ENCODE data around the gene MARCHF10.

Gene MARCHF10

GRCh38 chr17:62679866-62680377 lies 128.2 kb downstream of the MARCHF10 start:
- H3K27ac ChIP-seq (ENCODE audit: low read depth, low read length): no peak overlapping the region
- H3K4me1 ChIP-seq (ENCODE audit: control insufficient read depth, insufficient read depth, low read length): no peaks in the 10 kb centered on the region
- H3K36me3 ChIP-seq (ENCODE audit: control insufficient read depth, insufficient read depth, low read length): no peaks in the 10 kb centered on the region
- no peak overlapping the region for H3K4me3 ChIP-seq (ENCODE audit: low read length)
- H3K9ac ChIP-seq (ENCODE audit: low read length): no peak overlapping the region
- no peaks in the 10 kb centered on the region for H3K27me3 ChIP-seq (ENCODE audit: control insufficient read depth, insufficient read depth, low read length)

GRCh38 chr17:62678214-62678919 lies 129.7 kb downstream of the MARCHF10 start:
- Histone ChIP-seq H3K9ac (ENCODE audit: low read length) (no peak overlapping the region), H3K36me3 (ENCODE audit: control insufficient read depth, insufficient read depth, low read length) (no peaks in the 10 kb centered on the region), H3K27me3 (ENCODE audit: control insufficient read depth, insufficient read depth, low read length) (no peaks in the 10 kb centered on the region), H3K4me1 (ENCODE audit: control insufficient read depth, insufficient read depth, low read length) (no peaks in the 10 kb centered on the region), H3K27ac (ENCODE audit: low read depth, low read length) (no peak overlapping the region), H3K4me3 (ENCODE audit: low read length) (no peak overlapping the region)

GRCh38 chr17:62676952-62677596 lies 131.0 kb downstream of the MARCHF10 start:
- no peaks in the 10 kb centered on the region for H3K27me3 ChIP-seq (ENCODE audit: control insufficient read depth, insufficient read depth, low read length)
- H3K27ac ChIP-seq (ENCODE audit: low read depth, low read length): no peak overlapping the region
- no peak overlapping the region for H3K9ac ChIP-seq (ENCODE audit: low read length)
- no peaks in the 10 kb centered on the region for H3K36me3 ChIP-seq (ENCODE audit: control insufficient read depth, insufficient read depth, low read length)
- no peak overlapping the region for H3K4me3 ChIP-seq (ENCODE audit: low read length)
- no peaks in the 10 kb centered on the region for H3K4me1 ChIP-seq (ENCODE audit: control insufficient read depth, insufficient read depth, low read length)

GRCh38 chr17:62676231-62676943 lies 131.7 kb downstream of the MARCHF10 start:
- Histone ChIP-seq H3K9ac (ENCODE audit: low read length) (no peak overlapping the region), H3K27me3 (ENCODE audit: control insufficient read depth, insufficient read depth, low read length) (no peaks in the 10 kb centered on the region), H3K36me3 (ENCODE audit: control insufficient read depth, insufficient read depth, low read length) (no peaks in the 10 kb centered on the region), H3K4me1 (ENCODE audit: control insufficient read depth, insufficient read depth, low read length) (no peaks in the 10 kb centered on the region), H3K4me3 (ENCODE audit: low read length) (no peak overlapping the region), H3K27ac (ENCODE audit: low read depth, low read length) (no peak overlapping the region)

- Histone ChIP-seq H3K4me3 (ENCODE audit: low read length) (no peak overlapping the region), H3K36me3 (ENCODE audit: control insufficient read depth, insufficient read depth, low read length) (no peaks in the 10 kb centered on the region), H3K27me3 (ENCODE audit: control insufficient read depth, insufficient read depth, low read length) (no peaks in the 10 kb centered on the region), H3K4me1 (ENCODE audit: control insufficient read depth, insufficient read depth, low read length) (no peaks in the 10 kb centered on the region), H3K9ac (ENCODE audit: low read length) (no peak overlapping the region), H3K27ac (ENCODE audit: low read depth, low read length) (no peak overlapping the region)
These were observed 132.4 kb downstream of the MARCHF10 start for GRCh38 chr17:62675701-62676100.

GRCh38 chr17:62675260-62675659 lies 132.9 kb downstream of the MARCHF10 start:
- no peaks in the 10 kb centered on the region for H3K27me3 ChIP-seq (ENCODE audit: control insufficient read depth, insufficient read depth, low read length)
- H3K27ac ChIP-seq (ENCODE audit: low read depth, low read length): no peak overlapping the region
- no peaks in the 10 kb centered on the region for H3K36me3 ChIP-seq (ENCODE audit: control insufficient read depth, insufficient read depth, low read length)
- no peak overlapping the region for H3K4me3 ChIP-seq (ENCODE audit: low read length)
- H3K9ac ChIP-seq (ENCODE audit: low read length): no peak overlapping the region
- H3K4me1 ChIP-seq (ENCODE audit: control insufficient read depth, insufficient read depth, low read length): no peaks in the 10 kb centered on the region

GRCh38 chr17:62674841-62675240 lies 133.3 kb downstream of the MARCHF10 start:
- Histone ChIP-seq H3K36me3 (ENCODE audit: control insufficient read depth, insufficient read depth, low read length) (no peaks in the 10 kb centered on the region), H3K27ac (ENCODE audit: low read depth, low read length) (no peak overlapping the region), H3K9ac (ENCODE audit: low read length) (no peak overlapping the region)

GRCh38 chr17:62674363-62674739 lies 133.8 kb downstream of the MARCHF10 start:
- no peak overlapping the region for H3K4me3 ChIP-seq (ENCODE audit: low read length)
- H3K27ac ChIP-seq (ENCODE audit: low read depth, low read length): no peak overlapping the region
- no peaks in the 10 kb centered on the region for H3K36me3 ChIP-seq (ENCODE audit: control insufficient read depth, insufficient read depth, low read length)
- H3K27me3 ChIP-seq (ENCODE audit: control insufficient read depth, insufficient read depth, low read length): no peaks in the 10 kb centered on the region
- no peaks in the 10 kb centered on the region for H3K4me1 ChIP-seq (ENCODE audit: control insufficient read depth, insufficient read depth, low read length)
- H3K9ac ChIP-seq (ENCODE audit: low read length): no peak overlapping the region

More at GRCh38 chr17:62674841-62675240, 133.3 kb downstream of the MARCHF10 start:
- Histone ChIP-seq H3K27me3 (ENCODE audit: control insufficient read depth, insufficient read depth, low read length) (no peaks in the 10 kb centered on the region), H3K4me1 (ENCODE audit: control insufficient read depth, insufficient read depth, low read length) (no peaks in the 10 kb centered on the region), H3K4me3 (ENCODE audit: low read length) (no peak overlapping the region)

GRCh38 chr17:62673614-62674362 lies 134.3 kb downstream of the MARCHF10 start:
- Histone ChIP-seq H3K4me3 (ENCODE audit: low read length) (no peak overlapping the region), H3K27me3 (ENCODE audit: control insufficient read depth, insufficient read depth, low read length) (no peaks in the 10 kb centered on the region), H3K9ac (ENCODE audit: low read length) (no peak overlapping the region), H3K27ac (ENCODE audit: low read depth, low read length) (no peak overlapping the region), H3K4me1 (ENCODE audit: control insufficient read depth, insufficient read depth, low read length) (no peaks in the 10 kb centered on the region), H3K36me3 (ENCODE audit: control insufficient read depth, insufficient read depth, low read length) (no peaks in the 10 kb centered on the region)

GRCh38 chr17:62672957-62673356 lies 135.2 kb downstream of the MARCHF10 start:
- Histone ChIP-seq H3K27ac (ENCODE audit: low read depth, low read length) (no peak overlapping the region), H3K27me3 (ENCODE audit: control insufficient read depth, insufficient read depth, low read length) (no peaks in the 10 kb centered on the region), H3K36me3 (ENCODE audit: control insufficient read depth, insufficient read depth, low read length) (no peaks in the 10 kb centered on the region), H3K4me1 (ENCODE audit: control insufficient read depth, insufficient read depth, low read length) (no peaks in the 10 kb centered on the region), H3K4me3 (ENCODE audit: low read length) (no peak overlapping the region), H3K9ac (ENCODE audit: low read length) (no peak overlapping the region)

GRCh38 chr17:62671553-62671952 lies 136.6 kb downstream of the MARCHF10 start:
- no peaks in the 10 kb centered on the region for H3K36me3 ChIP-seq (ENCODE audit: control insufficient read depth, insufficient read depth, low read length)
- H3K27me3 ChIP-seq (ENCODE audit: control insufficient read depth, insufficient read depth, low read length): no peaks in the 10 kb centered on the region
- no peaks in the 10 kb centered on the region for H3K4me1 ChIP-seq (ENCODE audit: control insufficient read depth, insufficient read depth, low read length)
- H3K27ac ChIP-seq (ENCODE audit: low read depth, low read length): no peak overlapping the region
- no peak overlapping the region for H3K4me3 ChIP-seq (ENCODE audit: low read length)
- no peak overlapping the region for H3K9ac ChIP-seq (ENCODE audit: low read length)

GRCh38 chr17:62670202-62670821 lies 137.8 kb downstream of the MARCHF10 start:
- no peak overlapping the region for H3K9ac ChIP-seq (ENCODE audit: low read length)
- no peaks in the 10 kb centered on the region for H3K4me1 ChIP-seq (ENCODE audit: control insufficient read depth, insufficient read depth, low read length)
- H3K4me3 ChIP-seq (ENCODE audit: low read length): no peak overlapping the region
- H3K27me3 ChIP-seq (ENCODE audit: control insufficient read depth, insufficient read depth, low read length): no peaks in the 10 kb centered on the region
- H3K36me3 ChIP-seq (ENCODE audit: control insufficient read depth, insufficient read depth, low read length): no peaks in the 10 kb centered on the region
- H3K27ac ChIP-seq (ENCODE audit: low read depth, low read length): no peak overlapping the region

Measured in rectal smooth muscle tissue (tissue), 1 donor.